ENCODE data around the gene MTHFS. TPM values are rescaled to one million over a fixed set of nuclear protein-coding genes. Genes with fewer than 3 reads are reported as not detected.
"Not testable (repeated sequence)": the region's sequence is repeated elsewhere in the genome, so short reads cannot be mapped to it uniquely, and the experiment has no call there.

MTHFS gene
- total RNA-seq, 4 donors from 2014 or later, result 3.9 to 11.8 (median 10.1) TPM

GRCh38 chr15:79918278-79918677, 21.5 kb upstream of the MTHFS start:
- TF ChIP-seq POLR2A (IDR thresholded peaks at IDR 0.05) (no peak), CTCF (IDR thresholded peaks at IDR 0.05) (no peak)
- intact Hi-C loops (cut with DNase I; ENCODE audit: low total_unique reads), result no loop called here
- no peak overlapping the region for H3K4me3 ChIP-seq (ENCODE audit: low read depth, poor library complexity, severe bottlenecking)
- DNase-seq (ENCODE audit: low spot score in 2 of 2), result no peak
- WGBS, 2 donors, result 89 to 91% methylated on average over 11 of the region's 11 CpGs

- 68 to 74% methylated on average over 3 of the region's 3 CpGs for WGBS, 2 donors
- no peak for DNase-seq (ENCODE audit: low spot score in 2 of 2)
- TF ChIP-seq CTCF (IDR thresholded peaks at IDR 0.05), result no peak
- TF ChIP-seq POLR2A (IDR thresholded peaks at IDR 0.05), result no peak
- intact Hi-C loops (cut with DNase I; ENCODE audit: low total_unique reads), result no loop called here
- H3K4me3 ChIP-seq (ENCODE audit: low read depth, poor library complexity, severe bottlenecking), result no peak overlapping the region
Measured at GRCh38 chr15:79916502-79917132, 19.8 kb upstream of the MTHFS start.

- H3K4me3 ChIP-seq (ENCODE audit: low read depth, poor library complexity, severe bottlenecking); DNase-seq (ENCODE audit: low spot score in 2 of 2); intact Hi-C loops (cut with DNase I; ENCODE audit: low total_unique reads): not testable (repeated sequence)
- WGBS, 2 donors, result 91 to 96% methylated on average over 3 of the region's 3 CpGs
Measured at GRCh38 chr15:79915776-79916501, 19.1 kb upstream of the MTHFS start.

- intact Hi-C loops (cut with DNase I; ENCODE audit: low total_unique reads), result no loop called here
- no peak for TF ChIP-seq CTCF (IDR thresholded peaks at IDR 0.05)
- no peak for TF ChIP-seq POLR2A (IDR thresholded peaks at IDR 0.05)
Measured at GRCh38 chr15:79914728-79915127, 17.9 kb upstream of the MTHFS start.

GRCh38 chr15:79909556-79910335, 12.9 kb upstream of the MTHFS start:
- H3K4me3 ChIP-seq (ENCODE audit: low read depth, poor library complexity, severe bottlenecking); intact Hi-C loops (cut with DNase I; ENCODE audit: low total_unique reads); DNase-seq (ENCODE audit: low spot score in 2 of 2): not testable (repeated sequence)
- 90 to 91% methylated on average over 4 of the region's 4 CpGs for WGBS, 2 donors

More at GRCh38 chr15:79914728-79915127, 17.9 kb upstream of the MTHFS start:
- no peak for DNase-seq (ENCODE audit: low spot score in 2 of 2)
- no peak overlapping the region for H3K4me3 ChIP-seq (ENCODE audit: low read depth, poor library complexity, severe bottlenecking)

- TF ChIP-seq POLR2A (IDR thresholded peaks at IDR 0.05) (no peak), CTCF (IDR thresholded peaks at IDR 0.05) (no peak)
- intact Hi-C loops (cut with DNase I; ENCODE audit: low total_unique reads), result no loop called here
- no peak for DNase-seq (ENCODE audit: low spot score in 2 of 2)
- 92 to 93% methylated on average over 4 of the region's 4 CpGs for WGBS, 2 donors
- H3K4me3 ChIP-seq (ENCODE audit: low read depth, poor library complexity, severe bottlenecking), result no peak overlapping the region
Measured at GRCh38 chr15:79904271-79904670, 7.5 kb upstream of the MTHFS start.

Measured in lower leg skin (tissue), 4 donors.